Measurements from ENCODE around the gene EXOSC10. TPM values are rescaled to one million over a fixed set of nuclear protein-coding genes. Genes with fewer than 3 reads are reported as not detected.
"Not testable (repeated sequence)": the region's sequence is repeated elsewhere in the genome, so short reads cannot be mapped to it uniquely, and the experiment has no call there.

Gene EXOSC10
- total RNA-seq, 6 experiments from 2014 or later = 13.4 to 32.4 (median 20.7) TPM

DNA sequence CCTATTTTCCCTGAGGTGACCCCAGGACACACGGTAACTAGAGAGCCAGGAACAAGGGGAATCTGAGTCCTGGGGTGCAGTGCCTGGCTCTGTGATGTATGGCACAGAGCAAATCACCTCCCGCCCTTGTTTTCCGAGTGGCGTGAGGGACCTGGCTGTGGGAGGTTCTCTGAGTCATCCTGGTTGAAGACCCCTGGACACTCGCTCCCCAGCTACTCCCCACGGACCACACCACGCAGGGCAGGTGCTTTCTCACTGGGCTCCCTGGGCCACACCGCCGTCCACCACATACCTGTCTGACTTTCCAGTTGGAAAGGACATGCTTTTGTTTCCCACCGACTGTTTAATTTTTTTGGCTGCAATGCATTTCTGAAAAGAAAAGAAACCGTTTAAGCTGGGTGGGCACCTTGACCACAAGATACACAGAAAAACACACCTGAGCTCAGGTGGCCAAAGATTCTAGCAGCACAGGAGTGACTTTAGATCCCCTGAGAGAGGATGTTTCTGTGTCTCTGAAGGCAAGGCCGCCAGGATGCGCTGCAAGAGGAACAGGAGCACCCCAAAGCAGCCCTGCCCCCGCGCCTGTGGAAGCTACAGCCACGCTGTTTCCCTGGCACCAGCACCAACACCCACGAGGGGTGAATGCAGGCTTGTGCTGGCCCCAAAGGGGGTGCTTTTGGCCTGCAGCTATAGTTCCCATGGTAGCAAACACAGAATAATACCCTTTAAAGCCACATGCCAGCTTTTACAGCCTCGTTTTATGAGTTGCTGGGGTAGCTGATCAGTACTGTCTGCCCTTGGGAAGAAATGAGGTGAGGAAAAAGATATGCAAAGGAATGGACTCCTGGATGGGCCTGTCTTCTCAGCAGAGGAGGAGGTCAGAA is 31.7 kb downstream of the EXOSC10 start:
- Histone ChIP-seq H3K27ac (no peak overlapping the region), H3K27me3 (no peaks in the 10 kb centered on the region), H3K4me1 (no peaks in the 10 kb centered on the region), H3K9me3 (no peaks in the 10 kb centered on the region), H3K4me3 (no peak overlapping the region), H3K36me3 (peaks cover 0 to 55% (median 35%) of the 10 kb centered on the region in 4 donors)
- peak in 1 of 3 donors; percentile 28 for DNase-seq
- TF ChIP-seq POLR2A (IDR thresholded peaks at IDR 0.05) = no peak
- no peak for TF ChIP-seq CTCF (IDR thresholded peaks at IDR 0.05)
- 70% methylated on average over 5 of the region's 18 CpGs for WGBS (ENCODE audit: insufficient coverage, low coverage, low lambda C conversion rate, missing lambda C conversion rate)
- no peak for ATAC-seq
- intact Hi-C loops (cut with DNase I) = no loop called here

GRCh38 chr1:11065796-11066195 is 33.9 kb downstream of the EXOSC10 start:
- H3K27ac ChIP-seq = no peak overlapping the region
- no peak for TF ChIP-seq CTCF (IDR thresholded peaks at IDR 0.05)
- TF ChIP-seq POLR2A (IDR thresholded peaks at IDR 0.05) = no peak
- intact Hi-C loops (cut with DNase I) = no loop called here
- ATAC-seq (no peak), DNase-seq (no peak)
- no CpG with 5 or more reads among the region's 1 CpG for WGBS (ENCODE audit: insufficient coverage, low coverage, low lambda C conversion rate, missing lambda C conversion rate)
- H3K4me1 ChIP-seq = peaks cover 0 to 7% (median 0%) of the 10 kb centered on the region in 4 donors
- H3K9me3 ChIP-seq = no peaks in the 10 kb centered on the region
- H3K36me3 ChIP-seq = peaks cover 0 to 39% (median 25%) of the 10 kb centered on the region in 4 donors
- H3K27me3 ChIP-seq = no peaks in the 10 kb centered on the region
- H3K4me3 ChIP-seq = no peak overlapping the region

DNA sequence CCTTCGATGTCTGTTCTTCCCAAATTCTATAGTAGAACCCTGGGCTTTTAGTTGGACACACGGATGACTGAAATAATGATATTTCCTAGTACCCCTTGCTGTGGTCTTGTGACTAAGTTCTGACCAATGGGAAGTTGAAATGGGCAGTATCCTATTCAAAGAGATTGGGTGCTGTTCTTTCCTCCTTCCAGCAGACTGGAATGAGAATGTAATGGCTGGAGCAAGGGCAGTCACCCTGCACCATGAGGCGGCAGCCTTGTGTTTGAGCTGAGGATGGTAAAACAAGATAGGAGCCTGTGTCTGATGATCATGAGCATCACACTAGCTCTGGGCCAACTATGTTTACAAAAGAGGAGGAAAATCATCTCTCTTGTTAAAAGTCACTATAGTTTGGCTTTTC is 34.7 kb downstream of the EXOSC10 start:
- peaks cover 0 to 7% (median 0%) of the 10 kb centered on the region in 4 donors for H3K4me1 ChIP-seq
- no peak overlapping the region for H3K4me3 ChIP-seq
- intact Hi-C loops (cut with DNase I) = no loop called here
- no peaks in the 10 kb centered on the region for H3K9me3 ChIP-seq
- peaks cover 0 to 39% (median 24%) of the 10 kb centered on the region in 4 donors for H3K36me3 ChIP-seq
- TF ChIP-seq POLR2A (IDR thresholded peaks at IDR 0.05) (no peak), CTCF (IDR thresholded peaks at IDR 0.05) (no peak)
- no peaks in the 10 kb centered on the region for H3K27me3 ChIP-seq
- no peak for ATAC-seq
- 97% methylated on average over 3 of the region's 3 CpGs for WGBS (ENCODE audit: insufficient coverage, low coverage, low lambda C conversion rate, missing lambda C conversion rate)
- no peak overlapping the region for H3K27ac ChIP-seq
- no peak for DNase-seq

GRCh38 chr1:11063937-11064537 is 35.6 kb downstream of the EXOSC10 start:
- intact Hi-C loops (cut with DNase I); H3K4me1 ChIP-seq; H3K4me3 ChIP-seq; DNase-seq; H3K27me3 ChIP-seq; ATAC-seq; H3K27ac ChIP-seq; H3K9me3 ChIP-seq: not testable (repeated sequence)
- H3K36me3 ChIP-seq = peaks cover 0 to 32% (median 21%) of the 10 kb centered on the region in 4 donors
- WGBS (ENCODE audit: insufficient coverage, low coverage, low lambda C conversion rate, missing lambda C conversion rate) = 82% methylated on average over 9 of the region's 18 CpGs

- ATAC-seq (no peak), DNase-seq (no peak)
- Histone ChIP-seq H3K4me1 (peaks cover 0 to 7% (median 3%) of the 10 kb centered on the region in 4 donors), H3K9me3 (no peaks in the 10 kb centered on the region), H3K27ac (no peak overlapping the region), H3K27me3 (no peaks in the 10 kb centered on the region), H3K36me3 (peaks cover 0 to 22% (median 13%) of the 10 kb centered on the region in 4 donors), H3K4me3 (no peak overlapping the region)
- no peak for TF ChIP-seq POLR2A (IDR thresholded peaks at IDR 0.05)
- no peak for TF ChIP-seq CTCF (IDR thresholded peaks at IDR 0.05)
- 44% methylated on average over 2 of the region's 3 CpGs for WGBS (ENCODE audit: insufficient coverage, low coverage, low lambda C conversion rate, missing lambda C conversion rate)
- intact Hi-C loops (cut with DNase I) = no loop called here
These were observed 36.7 kb downstream of the EXOSC10 start for GRCh38 chr1:11062965-11063401.
